K562 (cell line): ENCODE results near the gene DRAXIN. TPM values are rescaled to one million over a fixed set of nuclear protein-coding genes. Genes with fewer than 3 reads are reported as not detected.

Experiments
- ATAC-seq: fragments of 200-7000 bp; cut with Tn5 transposase; 3 replicates; pipeline ENCODE4 v1.9.1; 2020; ENCODE audit warnings: moderate library complexity
- BruUV-seq: library from RNA; stranded (reverse); fragments of 400-500 nt; replicated peaks from 2 replicates; lab custom pipeline; 2021; lab: Mats Ljungman, UMichigan
- CTCF ChIA-PET: fragments of 300-600 bp; formaldehyde crosslinking; extraction: SDS; loops from one replicate; lab custom pipeline; 2021; ENCODE audit warnings: low intra/inter-chr PET ratio; lab: Yijun Ruan, JAX
- POLR2A ChIA-PET: fragments of 300-600, 350-650 bp; sonication (Branson Sonifier 250); formaldehyde crosslinking; extraction: SDS; loops from one replicate; lab custom pipeline; 2021; ENCODE audit warnings: antibody characterized with exemption, inconsistent platforms; lab: Yijun Ruan, JAX
- DNase-seq, 4 experiments: peaks; one replicate each; pipeline versions ENCODE4 v3.0.0 to v3.0.0-alpha.2; 2011 to 2018; ENCODE audit warnings: low spot score in 3 of 4, mixed read lengths in 3 of 4; ENCODE audit errors: extremely low read depth in 1 of 4
- FAIRE-seq: peaks from 2 replicates; lab custom pipeline; 2011; peaks lifted over from hg19 to GRCh38; lab: Jason Lieb, UNC
- H2AFZ ChIP-seq: 2 replicates; pipeline ENCODE4 v1.6.0; 2011; ENCODE audit warnings: low read depth, low read length, control low read depth, inconsistent platforms
- H3K27ac ChIP-seq: fragments of 200-600 bp; 3 replicates; pipeline ENCODE4 v1.8.0; 2011; ENCODE audit warnings: low read depth, mild to moderate bottlenecking, control low read depth, inconsistent platforms, low read length, moderate library complexity, mixed read lengths; ENCODE audit errors: extremely low read depth
- H3K27me3 ChIP-seq, 2 experiments: fragments of 300-600 bp in 1 of 2; 2 replicates in 1 of 2; 3 replicates in 1 of 2; pipeline versions ENCODE4 v1.6.0 to v1.8.0; 2011; ENCODE audit warnings: inconsistent platforms in 2 of 2, low read length in 2 of 2, mild to moderate bottlenecking in 1 of 2, mixed read lengths in 1 of 2, moderate library complexity in 1 of 2; ENCODE audit not compliant: control insufficient read depth in 2 of 2, insufficient read depth in 2 of 2
- H3K36me3 ChIP-seq: fragments of 300-600 bp; 3 replicates; pipeline ENCODE4 v1.8.0; 2011; ENCODE audit warnings: mild to moderate bottlenecking, low read length, inconsistent platforms; ENCODE audit not compliant: control insufficient read depth, insufficient read depth
- H3K4me1 ChIP-seq, 2 experiments: fragments of 200-600 bp in 1 of 2; replicated peaks in 1 of 2; 2 replicates in 1 of 2; 3 replicates in 1 of 2; pipeline versions ENCODE4 v1.5.1 to v1.8.0; 2011; ENCODE audit warnings: inconsistent platforms in 2 of 2, low read length in 2 of 2, mild to moderate bottlenecking in 1 of 2, mixed read lengths in 1 of 2, moderate library complexity in 1 of 2; ENCODE audit not compliant: control insufficient read depth in 2 of 2, insufficient read depth in 2 of 2
- H3K4me2 ChIP-seq: 2 replicates; pipeline ENCODE4 v1.6.1; 2011; ENCODE audit warnings: low read length, control low read depth, inconsistent platforms, mixed read lengths; ENCODE audit not compliant: insufficient read depth
- H3K4me3 ChIP-seq: fragments of 200-600 bp; sonication (generic), shearing (Covaris generic); 2 replicates; pipeline ENCODE4 v1.5.1; 2016; ENCODE audit warnings: control low read depth, inconsistent platforms
- H3K79me2 ChIP-seq: fragments of 200-600 bp; 3 replicates; pipeline ENCODE4 v1.8.0; 2011; ENCODE audit warnings: low read length, inconsistent platforms; ENCODE audit not compliant: control insufficient read depth, insufficient read depth
- H3K9ac ChIP-seq, 2 experiments: 2 replicates each; pipeline versions ENCODE4 v1.6.0 to v1.6.1; 2011; ENCODE audit warnings: low read depth in 2 of 2, low read length in 2 of 2, control low read depth in 1 of 2, inconsistent platforms in 1 of 2, mild to moderate bottlenecking in 1 of 2, mixed read lengths in 1 of 2; ENCODE audit not compliant: insufficient read depth in 1 of 2
- H3K9me1 ChIP-seq: one replicate; pipeline ENCODE4 v1.6.0; 2011; ENCODE audit warnings: inconsistent platforms, mild to moderate bottlenecking, low read length, moderate library complexity; ENCODE audit not compliant: control insufficient read depth, insufficient read depth
- H3K9me3 ChIP-seq: replicated peaks from 2 replicates; pipeline ENCODE4 v1.5.1; 2011; ENCODE audit warnings: low read depth, low read length, inconsistent platforms; ENCODE audit not compliant: control insufficient read depth, insufficient read depth
- H4K20me1 ChIP-seq: replicated peaks from 2 replicates; pipeline ENCODE4 v1.6.1; 2011; ENCODE audit warnings: low read length, inconsistent platforms, mixed read lengths; ENCODE audit not compliant: control insufficient read depth, insufficient read depth
- BACH1 ChIP-seq: fragments of 200-800 bp; sonication (Bioruptor generic); IDR thresholded peaks from 2 replicates; pipeline ENCODE4 v1.6.1; 2016; ENCODE audit warnings: missing genetic modification characterization, missing compliant biosample characterization
- HOXB6 ChIP-seq: fragments of 250-450 bp; sonication (Bioruptor Pico); IDR thresholded peaks from 2 replicates; pipeline ENCODE4 v1.5.1; 2022; ENCODE audit warnings: mild to moderate bottlenecking, borderline replicate concordance
- PHF21A ChIP-seq: fragments of 450-650 bp; IDR thresholded peaks from 2 replicates; pipeline ENCODE4 v1.6.1; 2017; ENCODE audit warnings: low read depth, borderline replicate concordance
- RHOXF2B ChIP-seq: fragments of 250-450 bp; sonication (Bioruptor Pico); conservative IDR thresholded peaks from 2 replicates; pipeline ENCODE4 v1.5.1; 2021
- TCFL5 ChIP-seq: fragments of 250-450 bp; sonication (Bioruptor Pico); conservative IDR thresholded peaks from 2 replicates; pipeline ENCODE4 v1.6.1; 2021; ENCODE audit warnings: mild to moderate bottlenecking, moderate library complexity, matching md5 sums
- ZC3H8 ChIP-seq: fragments of 450-650 bp; IDR thresholded peaks from 2 replicates; pipeline ENCODE4 v1.6.1; 2017
- ZNF316 ChIP-seq: fragments of 450-650 bp; IDR thresholded peaks from 2 replicates; pipeline ENCODE4 v1.6.1; 2016
- WGBS: fragments of 100-300 bp; shearing (Covaris generic); methylation state at CpG from one replicate; pipeline ENCODE4 v1.1.6; 2016; ENCODE audit warnings: low coverage, mixed read lengths; ENCODE audit not compliant: insufficient coverage; ENCODE audit errors: missing lambda C conversion rate; 5-methylcytosine and 5-hydroxymethylcytosine counted together
- in situ Hi-C: fragments of 300-500 bp; cut with MboI; formaldehyde crosslinking; loops from 4 replicates; pipeline ENCODE4 v1.15.0; 2018; ENCODE audit warnings: inconsistent platforms, mixed read lengths
- intact Hi-C: fragments of 100-400 bp; cut with micrococcal nuclease; formaldehyde crosslinking; loops from 2 replicates; pipeline ENCODE4 v1.14.2; 2022
- polyA plus RNA-seq, 8 experiments: library from polyadenylated mRNA; depleted of rRNA in 4 of 8; stranded (reverse) in 5 of 8; unstranded in 3 of 8; fragments of >200 nt; fragmentation: Nextera tagmentation in 2 of 8; fragmentation: Illumina TruSeq in 1 of 8; extraction: Ambion mirVana in 2 of 8; extraction: Trizol in 1 of 8; gene quantifications; 2 replicates each; pipeline versions ENCODE4 v1.2.1 to v1.2.3, GENCODE V29; 2011 to 2014; ENCODE audit warnings: inconsistent platforms in 1 of 8, missing spikeins in 1 of 8
- total RNA-seq, 7 experiments: library from RNA; depleted of rRNA in 6 of 7; stranded (reverse); fragments of >200 nt in 6 of 7; fragmentation: Illumina TruSeq in 2 of 7; extraction: Trizol in 2 of 7; gene quantifications; 2 replicates each; pipeline versions ENCODE4 v1.2.1 to v1.2.3, GENCODE V29; 2011 to 2021; ENCODE audit warnings: low replicate concordance in 1 of 7
- TF ChIP-seq, protein P1 (sequence below), 2 experiments: IDR thresholded peaks in 1 of 2; conservative IDR thresholded peaks in 1 of 2; 2 replicates each; pipeline ENCODE4 v1.6.1; 2016; ENCODE audit warnings: low read depth in 2 of 2, mild to moderate bottlenecking in 1 of 2, missing compliant biosample characterization in 1 of 2, missing genetic modification characterization in 1 of 2, moderate library complexity in 1 of 2
- TF ChIP-seq, protein P2 (sequence below), 2 experiments: fragments of 450-650 bp; IDR thresholded peaks; 2 replicates each; pipeline ENCODE4 v1.6.1; 2016; ENCODE audit warnings: mild to moderate bottlenecking in 2 of 2, borderline replicate concordance in 1 of 2, low read depth in 1 of 2, moderate library complexity in 1 of 2

DRAXIN gene
- total and polyA plus RNA-seq, 9 of the 15 experiments (the other 6 are each of a cell fraction or from before 2014, with no cell fraction given): 0.01 to 0.04 (median 0.01) TPM; not detected in 6

DNA sequence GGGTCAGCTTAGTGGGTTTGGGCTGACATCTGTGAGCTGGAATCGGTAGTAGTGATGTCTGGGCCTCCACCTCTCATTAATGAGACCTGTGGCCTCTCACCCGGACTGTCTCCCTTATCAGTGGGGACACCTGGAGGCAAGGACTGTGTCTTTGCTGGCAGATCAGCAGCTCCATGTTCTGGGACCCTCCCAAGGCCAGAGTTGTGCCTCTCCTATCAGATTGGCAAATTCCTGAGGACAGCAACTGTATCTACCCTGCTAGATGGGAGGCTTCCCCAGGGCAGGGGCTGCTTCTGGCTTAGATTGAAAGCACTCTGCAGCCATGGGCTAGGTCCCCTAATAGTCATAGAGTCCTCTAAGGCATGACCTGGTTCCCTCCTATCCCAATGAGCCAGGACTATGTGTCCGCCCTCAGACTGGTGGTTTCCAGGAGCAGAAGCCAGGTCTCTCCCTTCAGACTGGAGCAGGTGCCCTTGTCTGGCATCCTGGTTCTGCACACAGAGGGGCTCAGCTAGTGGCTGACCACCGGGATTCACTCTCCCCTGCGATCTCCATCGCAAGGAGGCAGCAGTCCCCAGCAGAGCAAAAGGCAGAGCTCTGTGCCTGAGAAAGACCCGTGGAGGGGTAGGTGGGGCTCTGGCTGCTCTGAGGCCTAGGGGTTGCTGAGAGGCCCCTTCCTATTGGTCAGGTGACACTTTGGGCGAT is 5.8 kb downstream of the DRAXIN start (continued):
- TF ChIP-seq, protein P1, sequence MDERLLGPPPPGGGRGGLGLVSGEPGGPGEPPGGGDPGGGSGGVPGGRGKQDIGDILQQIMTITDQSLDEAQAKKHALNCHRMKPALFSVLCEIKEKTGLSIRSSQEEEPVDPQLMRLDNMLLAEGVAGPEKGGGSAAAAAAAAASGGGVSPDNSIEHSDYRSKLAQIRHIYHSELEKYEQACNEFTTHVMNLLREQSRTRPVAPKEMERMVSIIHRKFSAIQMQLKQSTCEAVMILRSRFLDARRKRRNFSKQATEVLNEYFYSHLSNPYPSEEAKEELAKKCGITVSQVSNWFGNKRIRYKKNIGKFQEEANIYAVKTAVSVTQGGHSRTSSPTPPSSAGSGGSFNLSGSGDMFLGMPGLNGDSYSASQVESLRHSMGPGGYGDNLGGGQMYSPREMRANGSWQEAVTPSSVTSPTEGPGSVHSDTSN (CRISPR knock-in tag; IDR thresholded peaks at IDR 0.05; ENCODE audit: low read depth): no peak
- TF ChIP-seq, protein P1 (tag; conservative IDR thresholded peaks at IDR 0.05; ENCODE audit: low read depth): no peak
- TF ChIP-seq RHOXF2B (CRISPR knock-in tag) (no peak), TCFL5 (no peak), HOXB6 (no peak), PHF21A (no peak), ZNF316 (peak; percentile 92)

GRCh38 chr1:11697893-11698210 is 6.3 kb downstream of the DRAXIN start:
- Histone ChIP-seq H3K4me1 (peaks cover 42 to 58% of the 10 kb centered on the region in 2 experiments), H4K20me1 (no peaks in the 10 kb centered on the region), H2AFZ (peak overlapping the region; percentile 38; the same call in 1 of the 2 replicates), H3K9me1 (no peaks in the 10 kb centered on the region), H3K9me3 (no peaks in the 10 kb centered on the region), H3K4me2 (no peak overlapping the region), H3K27me3 (peaks cover 0 to 5% of the 10 kb centered on the region in 2 experiments; a peak in 2 of 5 replicates), H3K9ac (peak overlapping the region in 1 of 2 experiments; percentile 31; a peak in 1 of 4 replicates), H3K4me3 (no peak overlapping the region), H3K79me2 (no peaks in the 10 kb centered on the region), H3K27ac (no peak overlapping the region), H3K36me3 (no peaks in the 10 kb centered on the region)
- ATAC-seq: no peak
- 72% methylated on average over 5 of the region's 5 CpGs for WGBS
- in situ Hi-C loops (no loop called here), intact Hi-C loops (no loop called here)
- no peak for DNase-seq
- CTCF ChIA-PET: no interaction called here
- POLR2A ChIA-PET: interaction anchor here (0.7 to 2.5 kb wide), 4 partner anchors 10 to 210 kb away, joined by 3 to 9 read pairs (median 4); no protein-coding TSS in a partner anchor
- peak; percentile 57 for FAIRE-seq
- no TSS peak for BruUV-seq
- TF ChIP-seq, protein P2, sequence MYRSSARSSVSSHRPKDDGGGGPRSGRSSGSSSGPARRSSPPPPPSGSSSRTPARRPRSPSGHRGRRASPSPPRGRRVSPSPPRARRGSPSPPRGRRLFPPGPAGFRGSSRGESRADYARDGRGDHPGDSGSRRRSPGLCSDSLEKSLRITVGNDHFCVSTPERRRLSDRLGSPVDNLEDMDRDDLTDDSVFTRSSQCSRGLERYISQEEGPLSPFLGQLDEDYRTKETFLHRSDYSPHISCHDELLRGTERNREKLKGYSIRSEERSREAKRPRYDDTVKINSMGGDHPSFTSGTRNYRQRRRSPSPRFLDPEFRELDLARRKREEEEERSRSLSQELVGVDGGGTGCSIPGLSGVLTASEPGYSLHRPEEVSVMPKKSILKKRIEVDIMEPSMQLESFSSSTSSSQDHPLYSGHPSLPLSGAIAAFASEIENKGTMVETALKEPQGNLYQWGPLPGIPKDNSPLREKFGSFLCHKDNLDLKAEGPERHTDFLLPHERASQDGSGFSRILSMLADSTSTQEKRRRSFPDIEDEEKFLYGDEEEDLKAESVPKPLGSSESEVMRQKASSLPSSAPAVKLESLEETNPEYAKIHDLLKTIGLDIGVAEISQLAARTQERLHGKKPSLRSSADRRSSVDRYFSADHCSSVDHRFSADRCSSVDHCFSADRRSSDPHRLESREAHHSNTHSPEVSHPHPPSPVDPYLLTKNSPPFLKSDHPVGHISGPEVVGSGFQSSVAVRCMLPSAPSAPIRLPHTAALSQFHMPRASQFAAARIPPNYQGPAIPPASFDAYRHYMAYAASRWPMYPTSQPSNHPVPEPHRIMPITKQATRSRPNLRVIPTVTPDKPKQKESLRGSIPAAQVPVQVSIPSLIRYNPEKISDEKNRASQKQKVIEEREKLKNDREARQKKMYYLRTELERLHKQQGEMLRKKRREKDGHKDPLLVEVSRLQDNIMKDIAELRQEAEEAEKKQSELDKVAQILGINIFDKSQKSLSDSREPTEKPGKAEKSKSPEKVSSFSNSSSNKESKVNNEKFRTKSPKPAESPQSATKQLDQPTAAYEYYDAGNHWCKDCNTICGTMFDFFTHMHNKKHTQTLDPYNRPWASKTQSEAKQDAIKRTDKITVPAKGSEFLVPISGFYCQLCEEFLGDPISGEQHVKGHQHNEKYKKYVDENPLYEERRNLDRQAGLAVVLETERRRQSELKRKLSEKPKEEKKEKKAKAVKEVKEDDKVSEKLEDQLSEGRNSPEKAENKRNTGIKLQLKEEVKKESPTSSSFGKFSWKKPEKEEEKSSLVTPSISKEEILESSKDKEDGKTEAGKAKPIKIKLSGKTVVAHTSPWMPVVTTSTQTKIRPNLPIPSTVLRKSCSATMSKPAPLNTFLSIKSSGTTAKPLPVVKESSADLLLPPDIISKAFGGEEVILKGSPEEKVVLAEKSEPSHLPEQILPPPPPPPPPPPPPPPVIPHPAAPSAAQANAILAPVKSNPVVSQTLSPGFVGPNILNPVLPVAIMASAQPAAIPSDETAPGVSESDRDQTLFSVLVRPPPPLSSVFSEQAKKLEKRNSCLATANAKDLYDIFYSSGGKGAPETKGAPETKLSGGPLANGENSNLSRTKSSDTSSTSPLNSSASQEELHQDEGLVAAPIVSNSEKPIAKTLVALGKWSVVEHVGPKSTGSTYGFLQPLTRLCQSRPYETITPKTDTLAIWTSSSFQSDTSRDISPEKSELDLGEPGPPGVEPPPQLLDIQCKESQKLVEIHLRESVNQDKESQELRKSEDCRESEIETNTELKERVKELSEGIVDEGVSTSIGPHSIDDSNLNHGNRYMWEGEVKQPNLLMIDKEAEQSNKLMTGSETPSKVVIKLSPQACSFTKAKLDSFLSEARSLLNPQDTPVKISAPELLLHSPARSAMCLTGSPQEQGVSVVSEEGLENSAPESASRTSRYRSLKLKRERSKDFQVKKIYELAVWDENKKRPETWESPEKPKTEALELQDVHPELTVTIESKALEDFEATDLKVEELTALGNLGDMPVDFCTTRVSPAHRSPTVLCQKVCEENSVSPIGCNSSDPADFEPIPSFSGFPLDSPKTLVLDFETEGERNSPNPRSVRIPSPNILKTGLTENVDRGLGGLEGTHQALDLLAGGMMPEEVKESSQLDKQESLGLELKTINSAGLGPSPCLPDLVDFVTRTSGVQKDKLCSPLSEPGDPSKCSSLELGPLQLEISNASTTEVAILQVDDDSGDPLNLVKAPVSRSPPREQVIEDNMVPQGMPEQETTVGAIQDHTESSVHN (IDR thresholded peaks at IDR 0.05; ENCODE audit: borderline replicate concordance in 1 of 2, low read depth in 1 of 2): no peak
- TF ChIP-seq BACH1: no peak
- TF ChIP-seq ZC3H8: no peak
